HuH-7 (cell line): ENCODE data around the gene DISC1.
"Not testable (repeated sequence)": the region's sequence is repeated elsewhere in the genome, so short reads cannot be mapped to it uniquely, and the experiment has no call there.

Source experiments
- DNase-seq: peaks from one replicate; pipeline ENCODE4 v3.0.0; 2011; ENCODE audit warnings: low spot score

Gene DISC1

DNA sequence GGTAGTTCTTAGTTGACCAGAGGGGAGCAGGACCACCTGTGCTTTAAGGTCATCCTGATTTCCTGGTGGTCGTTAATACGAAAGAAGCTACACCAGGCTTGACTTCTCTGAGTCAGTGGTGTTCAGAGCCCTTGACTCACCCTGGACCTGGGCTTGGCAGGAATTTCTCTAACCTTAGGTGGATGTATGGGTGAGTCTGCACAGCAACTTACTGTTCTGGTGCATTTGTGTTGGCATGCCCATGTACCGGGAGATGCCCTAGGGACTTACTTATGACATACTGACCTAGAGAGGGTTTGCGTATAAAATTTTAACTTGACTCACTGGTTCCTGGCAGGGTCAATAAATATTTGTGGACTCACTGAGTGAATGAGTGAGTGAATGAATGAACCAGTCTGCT is 304.6 kb downstream of the DISC1 start:
- no peak for DNase-seq

DNA sequence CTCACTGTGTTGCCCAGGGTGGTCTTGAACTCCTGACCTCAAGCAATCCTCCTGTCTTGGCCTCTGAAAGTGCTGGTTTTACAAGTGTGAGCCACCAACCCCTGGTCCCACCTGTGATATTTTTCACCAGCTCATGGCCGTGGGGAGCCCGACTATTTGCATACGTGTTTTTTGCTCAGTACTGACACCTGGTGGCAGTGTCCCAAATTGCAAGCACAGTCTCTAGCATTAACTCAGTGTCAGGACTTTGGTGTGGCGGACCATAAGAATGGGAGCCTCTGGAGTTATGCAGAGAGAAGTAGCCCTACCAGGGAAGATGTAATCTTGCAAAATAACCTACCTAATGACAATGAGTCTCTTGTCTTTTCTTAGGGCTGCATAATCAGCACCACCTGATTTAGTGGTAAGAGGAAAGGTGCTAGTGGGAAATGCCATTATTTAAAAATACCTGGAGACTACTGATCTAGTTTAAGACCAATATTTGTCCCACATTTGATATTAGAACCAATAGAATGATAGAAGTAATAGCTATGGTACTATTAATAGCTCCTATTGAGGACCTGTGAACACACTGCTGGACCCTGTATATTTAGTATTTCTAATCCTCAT is 305.4 kb downstream of the DISC1 start:
- no peak for DNase-seq

DNA sequence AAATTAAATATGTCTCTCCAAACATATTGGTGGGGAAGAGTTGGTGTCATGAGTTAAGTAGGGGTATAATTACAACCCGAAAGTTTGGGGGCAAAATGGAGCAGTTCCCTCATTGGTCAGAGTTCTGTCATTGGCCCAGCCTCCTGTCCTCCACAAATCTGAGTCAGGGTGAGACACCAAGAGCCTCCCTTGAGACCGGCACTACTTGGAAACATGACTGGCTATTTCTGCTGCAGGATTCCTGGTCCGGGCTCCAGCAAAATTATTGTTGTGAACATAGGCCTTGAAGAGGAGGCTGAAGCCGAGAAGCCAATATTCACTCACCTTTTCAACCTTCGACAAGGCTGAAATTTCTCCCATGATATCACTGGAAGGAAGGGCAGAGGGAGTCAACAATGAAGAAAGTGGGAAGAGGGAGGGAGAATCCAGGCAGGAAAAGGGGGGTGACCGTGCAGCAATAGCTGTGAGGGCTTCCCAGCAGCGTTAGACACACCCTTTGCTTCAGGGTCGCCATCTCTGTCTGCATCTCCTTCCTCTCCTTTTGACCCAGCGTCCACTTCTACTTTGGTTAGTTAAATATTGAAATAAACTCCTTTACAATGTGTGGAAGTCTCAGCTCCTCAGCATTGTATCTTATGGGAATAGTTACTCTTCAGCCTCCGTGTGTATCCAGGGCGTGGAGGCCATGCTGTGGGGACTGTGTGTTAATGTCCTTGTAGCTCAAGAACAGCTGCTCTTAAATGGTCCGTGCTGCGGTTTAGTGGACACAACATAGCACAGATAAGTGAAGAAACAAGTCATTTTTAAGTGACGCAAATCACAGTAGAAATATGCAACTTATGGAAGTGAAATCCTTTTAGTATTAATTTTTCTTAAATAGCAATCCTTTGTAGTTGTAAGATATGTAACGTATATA is 307.4 kb downstream of the DISC1 start:
- DNase-seq: no peak

DNA sequence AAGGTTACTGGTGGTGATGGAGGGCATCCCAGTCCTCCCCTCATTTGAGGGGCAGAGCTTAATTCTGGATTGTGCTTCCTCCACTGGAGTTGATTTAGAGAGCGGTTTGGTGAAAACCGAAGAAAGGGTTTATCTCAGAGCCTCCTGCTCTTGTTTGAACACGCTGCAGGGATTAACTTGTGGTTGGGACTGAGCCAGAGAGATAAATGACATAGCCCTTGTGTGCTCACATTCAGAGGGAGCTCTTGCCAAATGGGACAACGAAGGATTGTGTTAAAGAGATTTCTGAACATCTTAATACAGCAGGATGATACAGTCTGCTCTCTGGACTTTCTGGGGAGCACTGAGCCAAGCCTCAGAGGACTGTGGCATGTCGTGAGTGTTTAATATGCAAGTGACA is 308.2 kb downstream of the DISC1 start:
- peak; percentile 65 for DNase-seq

DNA sequence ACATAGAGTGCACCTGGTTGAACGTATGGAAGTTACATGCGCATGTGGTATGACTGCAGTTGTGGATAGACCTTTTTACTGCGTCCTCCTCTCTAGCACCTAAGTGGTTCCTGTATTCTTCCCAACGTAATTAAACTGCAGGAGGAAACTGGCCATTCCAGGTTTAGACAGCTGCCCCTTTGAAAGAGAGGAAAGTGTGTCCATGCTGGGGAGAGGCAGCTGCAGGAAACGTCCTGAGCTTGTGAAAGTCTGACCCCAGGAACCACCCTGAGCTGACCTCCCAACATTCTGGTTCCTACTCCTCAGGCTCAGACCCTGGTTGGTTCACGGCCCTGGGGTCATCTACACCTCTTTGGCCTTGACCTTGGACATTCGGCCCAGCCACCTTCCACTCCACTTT is 309.3 kb downstream of the DISC1 start:
- no peak for DNase-seq

DNA sequence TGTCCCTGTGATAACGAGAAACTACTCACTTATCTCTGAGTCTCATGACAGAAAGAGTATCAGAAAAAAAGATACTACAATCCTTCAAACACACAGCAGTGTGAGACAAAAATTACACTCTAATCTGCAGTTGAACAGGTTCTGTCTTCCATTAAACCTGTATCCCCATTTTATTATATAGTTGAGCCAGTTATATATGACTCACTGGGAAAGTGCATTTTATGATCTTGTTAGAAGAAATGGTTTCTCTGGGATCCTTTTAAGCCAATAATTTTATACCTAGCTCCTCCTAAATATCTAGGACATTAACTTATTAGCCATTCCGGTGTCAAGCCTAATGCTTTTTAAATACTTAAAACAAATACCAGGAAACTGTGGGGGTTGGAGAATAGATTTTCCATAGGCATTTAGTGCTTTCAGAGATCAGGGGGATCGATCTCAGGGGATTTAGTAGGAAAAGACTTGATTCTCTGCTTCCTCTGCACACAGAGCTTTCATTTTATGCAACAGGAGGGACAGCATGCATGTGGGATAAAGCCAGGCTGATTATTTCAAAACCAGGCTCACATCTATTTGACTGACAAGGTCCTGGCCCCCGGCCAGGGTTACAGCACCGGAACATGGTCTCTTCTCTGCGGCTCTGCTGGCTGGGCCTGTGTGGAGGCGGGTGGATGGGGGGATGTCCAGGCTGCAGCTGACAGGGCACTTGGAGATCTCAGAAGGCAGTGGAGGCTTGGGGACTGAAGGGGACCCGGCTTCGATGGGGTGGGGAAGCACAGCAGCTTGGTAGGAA is 310.6 kb downstream of the DISC1 start:
- DNase-seq: peak; percentile 20

DNA sequence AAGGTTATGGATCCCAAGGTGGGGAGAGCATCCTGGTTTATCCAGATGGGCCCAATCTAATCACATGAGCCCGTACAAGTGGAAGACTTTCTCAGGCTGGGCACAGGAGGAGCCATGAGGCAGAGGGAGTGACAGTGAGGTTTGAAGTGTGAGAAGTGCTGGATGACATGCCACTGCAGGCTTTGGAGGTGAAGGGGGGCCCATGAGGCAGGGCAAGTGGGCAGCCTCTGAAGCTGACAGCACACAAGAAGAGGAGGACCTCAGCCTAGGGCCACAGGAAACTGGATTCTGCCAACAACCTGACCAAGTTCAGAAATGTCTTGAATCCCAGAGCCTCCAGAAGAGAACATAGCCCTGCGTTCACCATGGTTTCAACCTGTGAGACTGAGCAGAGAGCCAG is 311.6 kb downstream of the DISC1 start:
- no peak for DNase-seq

DNA sequence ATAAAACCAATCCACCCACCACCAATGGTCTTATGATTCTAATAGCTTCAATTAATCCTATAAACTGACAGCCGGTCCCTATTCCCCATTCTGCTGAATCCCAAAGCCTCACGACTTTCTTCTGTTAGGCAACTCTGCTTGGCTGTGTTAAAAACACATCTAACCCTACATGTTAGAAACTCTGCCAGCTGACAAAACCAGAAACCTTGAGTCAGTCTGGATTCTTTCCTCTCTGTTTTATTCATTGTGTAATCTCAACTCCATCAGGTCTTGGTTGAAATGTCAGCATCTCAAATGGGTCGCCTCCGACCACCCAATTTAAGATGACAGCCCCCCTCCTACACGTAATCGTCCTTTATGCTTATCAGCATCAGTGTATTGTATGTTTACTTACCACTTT is 312.1 kb downstream of the DISC1 start:
- no peak for DNase-seq

DNA sequence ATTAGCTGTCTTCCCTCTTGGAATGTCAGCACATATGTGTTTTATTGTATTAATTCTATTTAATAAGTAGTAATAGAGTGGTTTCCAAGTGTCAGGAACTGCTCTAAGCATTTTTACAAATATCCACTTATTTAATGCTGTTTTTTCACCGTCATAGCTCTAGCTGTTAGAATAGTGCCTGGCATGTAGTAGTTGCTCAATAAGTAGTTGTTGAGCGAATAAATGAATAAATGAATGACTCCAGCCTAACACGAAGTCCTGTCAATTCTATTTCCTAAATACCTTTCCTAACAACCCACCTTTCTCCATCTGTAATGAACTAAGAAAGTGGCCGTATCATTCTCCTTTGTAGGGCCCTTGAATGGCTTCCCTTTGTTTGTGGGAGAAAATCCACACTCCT is 312.5 kb downstream of the DISC1 start:
- no peak for DNase-seq

DNA sequence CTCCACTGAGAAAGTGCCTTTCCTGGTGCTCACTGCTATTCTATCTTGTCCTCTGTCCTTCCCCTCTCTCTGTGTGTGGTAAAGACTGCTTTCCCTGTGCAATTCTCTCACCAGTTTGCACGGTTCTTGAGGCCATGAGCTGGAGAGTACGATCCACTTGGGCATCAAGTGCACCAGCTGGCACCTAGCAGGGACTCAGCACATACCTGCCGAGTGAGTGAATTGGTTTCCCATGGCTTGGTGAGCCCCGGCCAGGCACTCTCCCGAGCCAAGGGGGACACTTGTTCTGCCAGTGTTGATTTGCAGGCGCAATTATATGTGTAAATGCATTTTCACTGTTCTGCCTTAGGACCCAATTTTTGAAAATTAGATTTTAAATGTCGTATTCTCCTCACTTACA is 313.5 kb downstream of the DISC1 start:
- no peak for DNase-seq

DNA sequence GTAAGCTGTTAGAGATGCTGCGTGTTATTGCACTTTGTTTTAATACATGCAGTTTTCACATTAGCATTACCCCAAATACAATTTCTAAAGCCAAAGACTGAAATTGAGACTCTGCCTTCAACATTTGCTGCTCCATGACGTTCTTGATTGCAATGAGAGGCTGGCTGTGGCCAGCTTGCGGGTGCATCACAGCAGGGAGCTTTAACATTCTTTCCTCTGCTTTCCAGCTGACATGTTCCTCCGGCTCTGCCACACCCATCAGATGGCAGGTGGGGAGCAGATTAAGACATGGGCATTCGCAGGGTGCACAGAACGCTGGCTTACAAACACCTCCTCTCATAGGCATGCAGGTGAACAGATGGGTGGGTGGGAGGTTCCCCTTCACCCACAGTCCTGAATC is 314.1 kb downstream of the DISC1 start:
- DNase-seq: no peak

DNA sequence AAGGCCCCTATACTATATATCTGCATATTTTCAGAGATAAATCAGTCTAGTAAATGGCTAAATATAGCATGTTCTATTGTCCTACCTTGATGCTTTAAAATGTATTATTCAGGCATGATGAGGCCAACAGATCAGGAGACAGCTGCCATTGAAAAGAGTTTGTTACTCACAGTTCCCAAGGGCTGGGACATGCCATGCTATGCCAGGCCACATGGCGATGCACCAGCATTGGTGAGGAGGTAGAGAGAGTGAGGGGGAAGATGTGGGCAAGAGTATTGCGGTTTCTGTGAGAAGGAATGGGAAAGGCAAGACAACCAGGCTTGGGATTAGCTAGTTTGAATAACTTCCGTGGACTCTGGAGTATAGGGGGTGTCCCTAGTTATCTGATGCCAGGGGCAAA is 316.5 kb downstream of the DISC1 start:
- DNase-seq: no peak

DNA sequence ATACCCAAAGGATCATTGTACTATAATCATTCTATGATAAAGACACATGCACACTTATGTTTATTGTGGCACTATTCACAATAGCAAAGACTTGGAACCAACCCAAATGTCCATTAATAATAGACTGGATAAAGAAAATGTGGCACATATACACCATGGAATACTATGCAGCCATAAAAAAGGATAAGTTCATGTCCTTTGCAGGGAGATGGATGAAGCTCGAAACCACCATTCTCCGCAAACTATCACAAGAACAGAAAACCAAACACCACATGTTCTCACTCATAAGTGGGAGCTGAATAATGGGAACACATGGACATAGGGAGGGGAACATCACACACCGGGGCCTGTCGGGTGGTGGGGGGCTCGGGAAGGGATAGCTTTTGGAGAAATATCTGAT is 321.5 kb downstream of the DISC1 start:
- not testable (repeated sequence) for DNase-seq

DNA sequence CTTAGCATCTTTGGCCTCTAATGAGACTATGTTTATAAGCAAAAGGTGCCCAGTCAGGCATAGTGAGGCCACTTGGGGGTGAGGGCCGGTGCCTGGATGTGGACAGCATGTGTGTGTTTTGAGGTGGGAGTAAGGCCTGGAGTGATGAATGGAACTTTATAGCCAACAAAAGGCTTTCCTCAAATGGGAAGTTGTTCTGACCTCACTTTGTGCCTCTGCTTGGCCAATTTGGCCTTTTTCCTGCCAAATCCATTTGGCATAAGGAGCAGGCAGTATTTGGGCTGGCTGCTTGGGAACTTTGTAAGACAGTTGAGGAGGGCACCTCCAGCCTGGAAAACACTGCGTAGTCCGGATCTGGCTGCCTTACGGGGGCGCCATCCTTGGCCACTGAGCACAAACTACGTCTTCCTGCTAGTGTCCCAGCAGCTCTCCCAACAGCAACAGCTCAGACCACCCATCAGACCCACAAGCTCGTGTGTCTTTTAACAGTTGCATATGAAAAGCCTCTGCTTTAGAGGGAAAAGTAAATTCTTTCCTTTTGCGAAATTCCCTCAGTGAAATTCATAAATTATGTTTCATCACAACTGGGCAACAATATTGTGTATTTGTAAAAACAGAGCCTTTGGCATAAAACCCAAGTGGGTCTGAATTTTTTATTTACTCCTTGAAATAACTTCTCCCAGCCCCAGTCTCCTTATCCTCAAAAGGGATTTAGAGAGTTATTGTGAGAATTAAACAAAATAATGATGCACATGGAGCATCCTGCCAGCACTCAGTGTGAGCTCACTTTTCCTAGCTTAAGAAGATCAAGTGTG is 322.9 kb downstream of the DISC1 start:
- DNase-seq: no peak

DNA sequence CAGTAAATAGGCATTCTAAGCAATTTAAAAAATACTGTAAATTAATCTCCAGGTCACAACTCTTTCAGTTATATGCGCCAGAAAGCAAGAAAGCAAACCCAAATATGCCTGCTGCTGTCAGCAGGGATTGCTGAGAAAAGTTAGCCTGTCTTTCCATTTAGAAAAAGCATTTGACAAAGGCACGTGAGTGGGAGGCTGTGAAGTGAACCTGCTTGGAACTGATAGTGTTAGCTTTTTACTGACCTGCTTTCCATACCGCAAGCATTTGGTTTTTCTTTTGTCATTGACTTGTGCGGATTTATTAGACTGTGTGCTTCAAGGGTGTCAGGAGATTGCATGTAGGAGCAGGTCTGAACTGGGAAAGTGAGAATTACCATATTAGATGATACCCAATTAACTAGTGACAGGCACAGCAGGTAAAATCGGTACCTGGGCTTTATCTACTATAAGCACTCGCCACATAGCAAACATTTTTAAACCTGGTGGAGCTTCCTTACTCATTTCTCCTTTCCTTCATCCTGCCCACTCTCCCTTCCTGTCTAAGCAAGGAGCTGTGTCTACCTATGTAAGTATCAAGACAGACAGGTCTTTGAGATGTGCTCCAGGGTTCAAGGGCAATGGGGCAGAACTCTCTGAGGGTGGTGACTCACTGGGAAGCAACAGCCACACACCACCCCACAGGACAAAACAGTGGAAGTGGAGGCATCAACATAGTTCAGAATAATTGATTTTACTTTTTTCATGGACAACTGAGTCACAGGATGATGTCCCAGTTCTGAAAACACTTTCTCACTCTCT is 323.9 kb downstream of the DISC1 start:
- DNase-seq: no peak

DNA sequence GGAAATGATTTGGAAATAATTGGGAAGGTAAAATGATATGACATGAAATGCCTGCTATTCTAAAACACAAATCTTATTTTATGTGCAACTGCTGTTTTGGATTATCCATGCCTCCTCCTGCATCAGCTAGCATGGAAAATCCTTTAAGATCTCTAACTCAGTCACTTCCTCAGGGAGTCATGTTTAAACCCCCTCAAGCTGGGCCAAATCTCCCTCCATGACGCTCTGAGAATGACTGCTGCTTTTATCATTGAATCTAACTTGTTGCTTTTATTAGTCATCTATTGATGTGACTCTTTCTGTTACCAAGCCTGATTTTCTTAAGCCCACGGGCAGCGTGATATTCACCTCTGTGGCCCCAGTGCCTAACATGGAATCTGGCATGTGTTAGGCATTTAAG is 324.8 kb downstream of the DISC1 start:
- no peak for DNase-seq

DNA sequence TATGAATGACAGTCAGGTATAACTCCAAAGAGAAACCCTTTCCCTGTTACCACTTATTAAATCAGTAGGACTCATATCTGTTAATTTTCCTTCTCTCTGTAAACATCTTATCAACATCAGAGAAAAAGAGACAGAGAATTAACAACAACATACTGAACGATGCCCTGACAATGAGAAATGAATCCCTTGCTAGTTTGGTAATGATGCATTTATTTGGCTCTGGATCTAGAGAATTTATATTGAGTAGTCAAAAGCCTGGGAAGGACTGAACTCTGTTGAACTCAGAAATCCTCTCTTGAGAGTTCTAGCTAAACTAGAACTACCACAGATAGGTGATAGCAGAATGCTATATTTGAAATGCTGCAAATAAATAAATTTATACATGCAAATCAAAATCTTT is 325.6 kb downstream of the DISC1 start:
- DNase-seq: no peak

DNA sequence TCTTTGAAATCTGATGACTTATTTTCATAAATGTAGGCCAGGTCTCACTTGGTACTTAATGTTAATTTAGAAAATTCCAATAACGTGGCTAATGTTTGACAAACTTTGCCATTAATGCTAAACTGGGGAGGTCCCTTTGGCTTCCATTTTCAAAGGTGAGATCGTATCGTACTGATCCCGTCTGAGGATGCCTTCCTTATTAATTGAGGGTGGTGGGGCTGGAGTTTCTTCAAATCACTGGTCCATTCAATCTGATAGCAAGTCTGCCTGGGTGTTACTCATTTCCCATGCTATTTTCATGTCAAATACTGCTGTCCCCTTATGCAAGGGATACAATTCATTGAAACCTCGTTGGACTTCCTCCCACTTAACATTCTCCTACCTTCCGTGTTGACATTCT is 327.1 kb downstream of the DISC1 start:
- DNase-seq: no peak

DNA sequence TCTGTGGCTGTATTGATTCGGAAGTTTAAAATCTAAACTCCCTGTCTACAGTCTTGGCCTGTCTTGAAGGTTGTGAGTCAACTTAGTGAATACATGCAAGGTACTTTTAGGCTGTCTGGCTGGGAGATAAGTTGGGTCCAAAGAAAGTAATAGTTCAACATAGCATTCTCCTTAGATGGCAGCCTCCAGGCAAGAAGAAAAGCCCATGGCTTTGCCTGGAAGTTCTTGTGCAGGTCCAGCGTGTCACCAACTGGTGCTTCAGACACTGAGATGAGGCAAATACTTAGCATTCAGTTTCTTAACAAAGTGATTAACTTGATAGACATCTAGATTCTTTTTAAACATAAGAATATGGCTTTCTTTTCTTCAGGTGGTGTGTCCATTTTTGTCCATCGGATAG is 328.2 kb downstream of the DISC1 start:
- DNase-seq: no peak

DNA sequence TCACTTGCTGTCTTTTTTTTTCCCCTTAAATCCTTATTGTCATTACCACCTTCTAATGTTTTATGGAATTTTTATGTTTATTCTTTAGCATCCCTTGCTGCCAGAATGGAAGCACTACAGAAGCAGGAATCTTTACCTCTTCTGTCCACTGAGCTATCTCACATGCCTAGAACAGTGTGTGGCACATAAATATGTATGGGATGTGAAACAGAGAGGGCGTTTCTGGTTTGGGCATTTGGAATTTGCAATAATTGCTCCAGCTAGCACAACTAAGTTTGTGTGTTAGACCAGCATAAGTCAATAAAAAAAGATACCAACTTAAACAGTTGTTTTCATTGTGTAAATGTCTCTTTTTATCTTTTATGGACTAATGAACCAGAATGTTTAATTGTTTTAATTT is 330.8 kb downstream of the DISC1 start:
- no peak for DNase-seq

DNA sequence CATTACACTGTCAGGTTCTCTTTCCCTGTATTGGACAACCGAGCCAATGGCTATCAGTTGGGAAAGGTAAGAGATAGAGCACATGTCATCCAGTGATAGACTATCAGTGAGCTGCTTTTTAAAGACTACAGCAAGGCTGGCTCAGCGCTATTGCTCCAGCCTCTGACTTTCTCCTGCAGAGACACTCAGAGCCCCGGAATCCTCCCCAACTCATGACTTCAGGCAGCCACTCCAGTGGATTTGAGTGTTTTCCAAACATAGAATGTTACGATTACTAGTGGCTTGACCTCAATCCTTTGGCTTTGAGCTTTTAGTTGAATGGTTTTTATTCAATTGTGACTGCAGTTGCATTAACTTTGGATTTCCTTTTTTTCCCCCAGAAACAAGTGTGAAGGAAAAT is 331.9 kb downstream of the DISC1 start:
- no peak for DNase-seq
